ENCODE measurements around the gene CELA2B. TPM values are rescaled to one million over a fixed set of nuclear protein-coding genes. Genes with fewer than 3 reads are reported as not detected.

The CELA2B gene
- total RNA-seq, 4 donors from 2014 or later = not detected

- TF ChIP-seq, protein P1, sequence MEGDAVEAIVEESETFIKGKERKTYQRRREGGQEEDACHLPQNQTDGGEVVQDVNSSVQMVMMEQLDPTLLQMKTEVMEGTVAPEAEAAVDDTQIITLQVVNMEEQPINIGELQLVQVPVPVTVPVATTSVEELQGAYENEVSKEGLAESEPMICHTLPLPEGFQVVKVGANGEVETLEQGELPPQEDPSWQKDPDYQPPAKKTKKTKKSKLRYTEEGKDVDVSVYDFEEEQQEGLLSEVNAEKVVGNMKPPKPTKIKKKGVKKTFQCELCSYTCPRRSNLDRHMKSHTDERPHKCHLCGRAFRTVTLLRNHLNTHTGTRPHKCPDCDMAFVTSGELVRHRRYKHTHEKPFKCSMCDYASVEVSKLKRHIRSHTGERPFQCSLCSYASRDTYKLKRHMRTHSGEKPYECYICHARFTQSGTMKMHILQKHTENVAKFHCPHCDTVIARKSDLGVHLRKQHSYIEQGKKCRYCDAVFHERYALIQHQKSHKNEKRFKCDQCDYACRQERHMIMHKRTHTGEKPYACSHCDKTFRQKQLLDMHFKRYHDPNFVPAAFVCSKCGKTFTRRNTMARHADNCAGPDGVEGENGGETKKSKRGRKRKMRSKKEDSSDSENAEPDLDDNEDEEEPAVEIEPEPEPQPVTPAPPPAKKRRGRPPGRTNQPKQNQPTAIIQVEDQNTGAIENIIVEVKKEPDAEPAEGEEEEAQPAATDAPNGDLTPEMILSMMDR (IDR thresholded peaks at IDR 0.05; ENCODE audit: low read depth) = no peak
Measured at GRCh38 chr1:15488371-15488770, 12.5 kb downstream of the CELA2B start.

DNA sequence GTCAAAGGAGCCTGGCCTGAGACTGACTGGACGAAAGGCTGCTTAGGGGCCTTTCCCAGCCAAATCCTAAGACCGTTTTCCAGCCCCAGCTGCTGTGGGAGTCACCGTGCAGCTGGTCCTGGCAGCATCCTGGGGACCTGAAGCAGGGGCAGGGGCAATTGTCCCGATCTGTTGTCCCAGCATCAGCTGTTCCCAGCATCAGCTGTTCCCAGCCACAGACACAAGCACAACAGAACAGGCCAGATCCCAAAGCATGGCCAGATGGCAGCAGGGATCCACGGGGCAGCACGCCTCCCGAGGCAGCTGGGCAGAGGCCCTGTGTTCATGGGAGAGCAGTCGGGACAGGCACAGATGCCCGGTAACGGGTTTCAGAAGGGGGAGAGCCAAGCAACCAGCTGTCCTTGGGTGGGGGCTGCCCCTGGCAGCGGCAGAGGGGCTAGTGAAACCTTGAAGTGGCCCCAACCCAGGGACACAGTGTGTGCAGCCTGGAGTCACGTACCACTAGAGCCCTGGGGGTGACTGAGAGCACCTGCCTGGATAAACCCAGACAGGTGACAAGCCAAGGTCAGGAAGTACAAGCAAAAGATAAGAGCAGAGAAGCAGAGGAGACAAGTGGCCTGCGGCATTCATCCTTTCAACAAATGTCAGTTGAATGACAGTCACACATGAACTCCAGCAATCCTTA is 13.3 kb downstream of the CELA2B start:
- TF ChIP-seq, protein P1 (IDR thresholded peaks at IDR 0.05; ENCODE audit: low read depth) = no peak

- TF ChIP-seq, protein P1 (IDR thresholded peaks at IDR 0.05; ENCODE audit: low read depth) = no peak
Measured at GRCh38 chr1:15492596-15492995, 16.7 kb downstream of the CELA2B start.

- TF ChIP-seq, protein P1 (IDR thresholded peaks at IDR 0.05; ENCODE audit: low read depth) = no peak
Measured at GRCh38 chr1:15493869-15494390, 18.0 kb downstream of the CELA2B start.

GRCh38 chr1:15500184-15501178 is 24.6 kb downstream of the CELA2B start:
- TF ChIP-seq, protein P1 (IDR thresholded peaks at IDR 0.05; ENCODE audit: low read depth) = no peak

DNA sequence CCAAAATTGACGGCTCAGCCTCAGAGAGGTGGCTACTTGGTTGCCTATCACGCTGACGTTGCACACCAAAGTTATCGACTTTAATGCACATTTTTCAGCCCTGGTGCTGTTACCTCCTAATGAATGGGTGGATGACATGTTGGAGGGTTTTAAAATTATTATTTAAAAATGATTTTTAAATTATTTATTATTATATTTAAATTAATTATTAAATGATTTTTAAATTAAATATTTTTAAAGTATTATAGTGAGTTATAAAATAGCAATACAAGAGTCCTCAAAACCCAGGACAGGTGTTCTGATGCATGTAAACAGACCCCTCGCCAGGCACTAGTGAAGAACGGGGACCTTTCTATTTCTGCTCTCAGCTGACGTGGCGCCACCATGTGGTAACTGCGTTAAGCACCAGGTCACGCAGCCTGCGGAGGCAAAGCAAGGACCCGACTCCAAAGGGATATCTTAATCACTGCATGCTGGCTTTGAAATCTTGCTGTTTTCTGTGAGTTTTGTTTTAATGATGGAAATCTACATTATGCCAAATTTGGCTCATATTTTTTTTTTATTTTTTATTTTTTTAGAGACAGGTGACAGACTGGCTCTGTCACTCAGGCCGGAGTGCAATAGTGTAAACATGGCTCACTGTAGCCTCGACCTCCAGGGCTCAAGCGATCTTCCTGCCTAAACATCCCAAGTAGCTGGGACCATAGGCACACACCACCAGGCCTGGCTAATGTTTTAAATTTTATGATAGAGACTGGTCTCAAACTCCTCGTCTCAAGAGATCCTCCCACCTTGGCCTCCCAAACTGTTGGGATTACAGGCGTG is 25.5 kb downstream of the CELA2B start:
- TF ChIP-seq, protein P1 (IDR thresholded peaks at IDR 0.05; ENCODE audit: low read depth) = no peak
